ENCODE data around the gene SCN1B.
"Not testable (repeated sequence)": the region's sequence is repeated elsewhere in the genome, so short reads cannot be mapped to it uniquely, and the experiment has no call there.

The SCN1B gene

DNA sequence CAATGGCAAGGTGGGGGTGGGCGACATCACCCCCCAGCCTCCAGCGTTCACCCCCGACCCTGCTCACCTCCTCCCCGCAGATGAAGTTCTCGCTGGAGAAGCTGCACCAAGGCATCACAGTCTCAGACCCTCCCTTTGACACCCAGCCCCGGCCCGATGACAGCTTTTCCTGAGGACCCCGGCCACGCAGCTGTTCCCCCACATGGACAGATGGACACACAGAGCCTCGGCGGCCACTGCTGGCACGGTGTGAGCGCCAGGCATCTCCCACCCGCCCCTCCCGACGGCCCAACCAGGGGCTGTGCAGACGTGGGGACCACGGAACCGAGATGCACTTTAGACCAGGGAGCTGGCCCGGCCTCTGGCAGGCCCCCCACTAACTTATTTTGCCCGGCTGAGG lies 4.3 kb upstream of the SCN1B start:
- H3K4me3 ChIP-seq (ENCODE audit: low read length) = no peak overlapping the region
- H3K36me3 ChIP-seq (ENCODE audit: insufficient read depth, low read length) = peaks cover 61% of the 10 kb centered on the region
- no peaks in the 10 kb centered on the region for H3K9me3 ChIP-seq (replicated peaks; ENCODE audit: low read length)
- H3K27me3 ChIP-seq (ENCODE audit: control insufficient read depth, insufficient read depth, low read length) = no peaks in the 10 kb centered on the region
- no peak overlapping the region for H3K9ac ChIP-seq (ENCODE audit: low read depth, low read length)
- H3K4me2 ChIP-seq (ENCODE audit: low read length) = no peak overlapping the region
- H3K4me1 ChIP-seq (ENCODE audit: control insufficient read depth, insufficient read depth, low read length) = peaks cover 5% of the 10 kb centered on the region

DNA sequence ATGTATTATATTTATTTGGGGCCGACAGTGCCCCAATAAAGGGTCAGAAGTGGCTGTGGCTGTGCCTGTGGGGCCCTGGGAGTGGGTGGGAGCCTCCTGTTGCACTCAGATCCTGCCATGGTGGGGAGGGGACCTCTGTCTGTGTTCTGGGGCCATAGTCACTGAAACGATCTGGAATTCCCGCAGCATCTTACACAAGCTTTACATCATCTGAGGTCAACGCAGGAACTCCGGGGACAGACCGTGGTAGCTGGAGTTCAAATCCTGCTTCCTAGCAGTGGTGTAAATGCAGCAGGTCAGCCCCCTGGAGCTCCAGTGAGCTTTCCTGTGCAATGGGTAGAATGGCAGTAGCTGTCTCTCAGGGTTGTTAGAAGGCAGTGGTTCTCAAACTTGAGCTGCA lies 3.9 kb upstream of the SCN1B start:
- peaks cover 58% of the 10 kb centered on the region for H3K36me3 ChIP-seq (ENCODE audit: insufficient read depth, low read length)
- no peaks in the 10 kb centered on the region for H3K9me3 ChIP-seq (replicated peaks; ENCODE audit: low read length)
- H3K4me3 ChIP-seq (ENCODE audit: low read length) = no peak overlapping the region
- peaks cover 5% of the 10 kb centered on the region for H3K4me1 ChIP-seq (ENCODE audit: control insufficient read depth, insufficient read depth, low read length)
- no peak overlapping the region for H3K9ac ChIP-seq (ENCODE audit: low read depth, low read length)
- H3K4me2 ChIP-seq (ENCODE audit: low read length) = no peak overlapping the region
- no peaks in the 10 kb centered on the region for H3K27me3 ChIP-seq (ENCODE audit: control insufficient read depth, insufficient read depth, low read length)

DNA sequence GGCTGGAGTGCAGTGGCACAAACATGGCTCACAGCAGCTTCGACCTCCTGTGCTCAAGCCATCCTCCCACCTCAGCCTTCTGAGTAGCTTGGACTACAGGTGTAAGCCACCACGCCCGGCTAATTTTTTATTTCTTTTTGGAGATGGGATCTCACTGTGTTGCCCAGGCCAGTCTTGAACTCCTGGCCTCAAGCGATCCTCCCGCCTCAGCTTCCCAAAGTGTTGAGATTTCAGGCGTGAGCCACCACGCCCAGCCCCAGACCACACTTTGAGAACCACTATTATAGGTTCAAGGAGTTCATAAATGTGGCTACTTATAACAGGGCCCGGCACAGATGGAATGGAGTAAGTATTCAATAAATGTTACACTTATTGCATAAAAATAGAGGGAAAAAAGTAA lies 3.3 kb upstream of the SCN1B start:
- Histone ChIP-seq H3K4me1 (ENCODE audit: control insufficient read depth, insufficient read depth, low read length) (peaks cover 5% of the 10 kb centered on the region), H3K9ac (ENCODE audit: low read depth, low read length) (no peak overlapping the region), H3K36me3 (ENCODE audit: insufficient read depth, low read length) (peaks cover 52% of the 10 kb centered on the region), H3K4me3 (ENCODE audit: low read length) (no peak overlapping the region), H3K4me2 (ENCODE audit: low read length) (no peak overlapping the region), H3K9me3 (replicated peaks; ENCODE audit: low read length) (no peaks in the 10 kb centered on the region), H3K27me3 (ENCODE audit: control insufficient read depth, insufficient read depth, low read length) (no peaks in the 10 kb centered on the region)

GRCh38 chr19:35027851-35028599 lies 2.2 kb upstream of the SCN1B start:
- Histone ChIP-seq H3K4me1 (ENCODE audit: control insufficient read depth, insufficient read depth, low read length) (peaks cover 5% of the 10 kb centered on the region), H3K4me2 (ENCODE audit: low read length) (no peak overlapping the region), H3K9ac (ENCODE audit: low read depth, low read length) (no peak overlapping the region), H3K9me3 (replicated peaks; ENCODE audit: low read length) (no peaks in the 10 kb centered on the region), H3K27me3 (ENCODE audit: control insufficient read depth, insufficient read depth, low read length) (no peaks in the 10 kb centered on the region), H3K4me3 (ENCODE audit: low read length) (no peak overlapping the region), H3K36me3 (ENCODE audit: insufficient read depth, low read length) (peaks cover 48% of the 10 kb centered on the region)

DNA sequence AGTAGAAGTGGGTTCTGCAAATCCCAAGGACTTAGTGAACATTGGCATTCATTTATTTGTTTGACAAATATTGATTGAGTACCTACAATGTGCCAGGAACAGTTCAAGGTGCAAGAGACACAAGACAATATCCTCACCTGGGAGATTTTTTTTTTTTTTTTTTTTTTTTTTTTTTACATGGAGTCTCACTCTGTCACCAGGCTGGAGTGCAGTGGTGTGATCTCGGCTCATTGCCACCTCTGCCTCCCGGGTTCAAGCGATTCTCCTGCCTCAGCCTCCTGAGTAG lies 1.7 kb upstream of the SCN1B start:
- not testable (repeated sequence) for H3K27me3 ChIP-seq (ENCODE audit: control insufficient read depth, insufficient read depth, low read length); H3K9me3 ChIP-seq (replicated peaks; ENCODE audit: low read length); H3K4me3 ChIP-seq (ENCODE audit: low read length); H3K4me2 ChIP-seq (ENCODE audit: low read length); H3K4me1 ChIP-seq (ENCODE audit: control insufficient read depth, insufficient read depth, low read length); H3K9ac ChIP-seq (ENCODE audit: low read depth, low read length)
- H3K36me3 ChIP-seq (ENCODE audit: insufficient read depth, low read length) = peaks cover 43% of the 10 kb centered on the region

DNA sequence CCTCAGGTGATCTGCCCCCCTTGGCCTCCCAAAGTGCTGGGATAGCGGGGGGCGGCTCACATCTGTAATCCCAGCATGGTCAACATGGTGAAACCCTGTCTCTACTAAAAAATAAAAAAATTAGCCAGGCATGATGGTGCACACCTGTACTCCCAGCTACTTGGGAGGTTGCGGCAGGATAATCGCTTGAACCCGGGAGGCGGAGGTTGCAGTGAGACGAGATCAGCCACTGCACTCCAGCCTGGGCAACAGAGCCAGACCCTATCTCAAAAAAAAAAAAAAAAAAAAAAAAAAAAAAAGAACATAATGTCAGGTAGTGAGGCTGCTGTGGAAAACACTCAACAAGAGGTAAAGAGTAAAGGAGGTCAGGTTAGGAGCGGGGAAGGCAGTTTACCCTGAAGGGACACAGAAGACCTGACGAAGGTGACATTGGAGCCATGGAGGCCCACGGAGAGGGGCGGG lies 964 bp upstream of the SCN1B start:
- not testable (repeated sequence) for H3K4me3 ChIP-seq (ENCODE audit: low read length); H3K4me1 ChIP-seq (ENCODE audit: control insufficient read depth, insufficient read depth, low read length); H3K4me2 ChIP-seq (ENCODE audit: low read length); H3K9ac ChIP-seq (ENCODE audit: low read depth, low read length); H3K27me3 ChIP-seq (ENCODE audit: control insufficient read depth, insufficient read depth, low read length); H3K9me3 ChIP-seq (replicated peaks; ENCODE audit: low read length)
- H3K36me3 ChIP-seq (ENCODE audit: insufficient read depth, low read length) = peaks cover 35% of the 10 kb centered on the region

DNA sequence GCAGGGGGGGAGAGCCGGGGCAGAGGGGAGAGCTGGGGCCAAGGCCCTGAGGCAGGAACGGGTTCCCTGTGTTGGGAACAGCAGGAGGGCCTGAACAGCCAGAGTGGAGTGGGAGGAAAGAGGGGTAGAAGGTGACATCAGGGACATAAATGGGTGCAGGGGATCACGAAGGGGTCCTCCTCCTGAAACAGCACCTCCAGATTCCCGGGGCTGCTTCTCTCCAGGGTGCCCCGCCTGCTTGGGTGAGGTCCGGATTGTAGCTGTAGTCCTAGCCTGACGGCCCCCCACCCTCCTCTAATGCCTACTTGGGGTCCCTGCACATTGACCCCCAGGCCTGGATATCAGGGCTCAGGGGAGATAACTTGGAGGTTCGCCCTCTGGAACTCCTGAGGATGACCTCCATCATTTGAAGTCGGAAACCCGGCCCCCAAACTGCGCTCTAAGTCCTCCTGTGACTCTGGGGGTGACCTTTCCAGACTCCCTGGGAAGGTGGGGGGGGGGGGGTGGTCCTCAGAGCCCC lies 473 bp upstream of the SCN1B start:
- peak overlapping the region; percentile 65 for H3K4me3 ChIP-seq (ENCODE audit: low read length)
- no peaks in the 10 kb centered on the region for H3K27me3 ChIP-seq (ENCODE audit: control insufficient read depth, insufficient read depth, low read length)
- no peaks in the 10 kb centered on the region for H3K9me3 ChIP-seq (replicated peaks; ENCODE audit: low read length)
- H3K36me3 ChIP-seq (ENCODE audit: insufficient read depth, low read length) = peaks cover 32% of the 10 kb centered on the region
- peak overlapping the region; percentile 47 for H3K9ac ChIP-seq (ENCODE audit: low read depth, low read length)
- H3K4me1 ChIP-seq (ENCODE audit: control insufficient read depth, insufficient read depth, low read length) = peaks cover 5% of the 10 kb centered on the region
- peak overlapping the region; percentile 79 for H3K4me2 ChIP-seq (ENCODE audit: low read length)

DNA sequence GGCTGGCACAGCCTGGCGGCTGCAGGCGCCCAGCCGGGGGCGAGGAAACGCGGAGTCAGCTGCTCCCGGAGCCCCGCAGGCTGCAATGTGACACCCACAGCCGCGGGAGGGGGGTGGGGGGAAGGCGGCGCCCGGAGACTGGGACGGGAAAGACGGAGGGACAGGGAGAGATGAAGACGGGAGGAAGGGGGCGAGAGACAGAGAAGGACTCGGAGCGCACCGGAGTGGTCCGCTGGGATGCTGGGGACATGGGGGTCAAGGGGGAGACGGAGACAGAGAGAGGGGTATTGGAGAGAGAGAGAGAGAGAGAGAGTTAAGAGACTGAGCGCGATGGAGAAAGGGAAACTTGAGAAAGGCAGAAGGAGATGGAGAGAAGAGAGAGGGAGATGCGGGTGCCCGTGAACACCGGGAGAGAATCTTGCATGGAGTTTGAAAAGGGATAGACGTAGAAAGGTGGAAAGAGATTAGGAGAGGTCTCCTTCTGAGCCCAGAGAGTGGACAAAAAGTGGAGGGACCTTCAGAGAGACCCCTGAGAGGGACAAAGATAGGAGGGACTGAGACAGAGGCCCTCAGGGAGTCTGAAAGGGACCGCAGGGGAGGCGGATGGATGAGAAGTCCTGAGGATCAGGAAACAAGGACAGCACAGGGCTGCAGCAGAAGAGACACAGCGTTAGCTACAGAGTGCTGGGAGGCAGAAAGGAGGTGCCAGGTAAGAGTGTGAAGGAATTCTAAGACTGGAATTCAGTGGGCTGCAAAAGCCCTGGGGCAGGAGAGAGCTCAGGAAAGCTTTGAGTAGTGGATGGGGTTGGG lies 1.0 kb downstream of the SCN1B start:
- H3K9me3 ChIP-seq (replicated peaks; ENCODE audit: low read length) = no peaks in the 10 kb centered on the region
- H3K36me3 ChIP-seq (ENCODE audit: insufficient read depth, low read length) = peaks cover 18% of the 10 kb centered on the region
- H3K9ac ChIP-seq (ENCODE audit: low read depth, low read length) = no peak overlapping the region
- peaks cover 5% of the 10 kb centered on the region for H3K4me1 ChIP-seq (ENCODE audit: control insufficient read depth, insufficient read depth, low read length)
- H3K4me3 ChIP-seq (ENCODE audit: low read length) = peak overlapping the region; percentile 69
- peak overlapping the region; percentile 79 for H3K4me2 ChIP-seq (ENCODE audit: low read length)
- H3K27me3 ChIP-seq (ENCODE audit: control insufficient read depth, insufficient read depth, low read length) = no peaks in the 10 kb centered on the region

- H3K27me3 ChIP-seq (ENCODE audit: control insufficient read depth, insufficient read depth, low read length) = no peaks in the 10 kb centered on the region
- H3K4me3 ChIP-seq (ENCODE audit: low read length) = no peak overlapping the region
- H3K36me3 ChIP-seq (ENCODE audit: insufficient read depth, low read length) = peaks cover 7% of the 10 kb centered on the region
- H3K9me3 ChIP-seq (replicated peaks; ENCODE audit: low read length) = no peaks in the 10 kb centered on the region
- H3K4me2 ChIP-seq (ENCODE audit: low read length) = no peak overlapping the region
- H3K9ac ChIP-seq (ENCODE audit: low read depth, low read length) = no peak overlapping the region
- peaks cover 5% of the 10 kb centered on the region for H3K4me1 ChIP-seq (ENCODE audit: control insufficient read depth, insufficient read depth, low read length)
Observed at GRCh38 chr19:35032356-35032865, 2.1 kb downstream of the SCN1B start.

GRCh38 chr19:35033067-35034004 lies 3.1 kb downstream of the SCN1B start:
- no peak overlapping the region for H3K4me3 ChIP-seq (ENCODE audit: low read length)
- no peaks in the 10 kb centered on the region for H3K27me3 ChIP-seq (ENCODE audit: control insufficient read depth, insufficient read depth, low read length)
- H3K9me3 ChIP-seq (replicated peaks; ENCODE audit: low read length) = no peaks in the 10 kb centered on the region
- H3K9ac ChIP-seq (ENCODE audit: low read depth, low read length) = no peak overlapping the region
- H3K4me2 ChIP-seq (ENCODE audit: low read length) = no peak overlapping the region
- no peaks in the 10 kb centered on the region for H3K36me3 ChIP-seq (ENCODE audit: insufficient read depth, low read length)
- H3K4me1 ChIP-seq (ENCODE audit: control insufficient read depth, insufficient read depth, low read length) = peaks cover 11% of the 10 kb centered on the region

- no peak overlapping the region for H3K9ac ChIP-seq (ENCODE audit: low read depth, low read length)
- no peaks in the 10 kb centered on the region for H3K9me3 ChIP-seq (replicated peaks; ENCODE audit: low read length)
- no peaks in the 10 kb centered on the region for H3K36me3 ChIP-seq (ENCODE audit: insufficient read depth, low read length)
- peaks cover 11% of the 10 kb centered on the region for H3K4me1 ChIP-seq (ENCODE audit: control insufficient read depth, insufficient read depth, low read length)
- H3K27me3 ChIP-seq (ENCODE audit: control insufficient read depth, insufficient read depth, low read length) = no peaks in the 10 kb centered on the region
- H3K4me3 ChIP-seq (ENCODE audit: low read length) = no peak overlapping the region
- H3K4me2 ChIP-seq (ENCODE audit: low read length) = no peak overlapping the region
Observed at GRCh38 chr19:35034005-35034502, 3.8 kb downstream of the SCN1B start.

Measured in skeletal muscle satellite cell (primary cell).